Measurements from ENCODE around the gene SMYD3. TPM values are rescaled to one million over a fixed set of nuclear protein-coding genes. Genes with fewer than 3 reads are reported as not detected.

SMYD3 gene
- polyA plus RNA-seq, 1 donor from 2014 or later = 48.6 TPM

GRCh38 chr1:245710961-245711903 is 795.8 kb downstream of the SMYD3 start (continued):
- no peak for TF ChIP-seq SMC3 (conservative IDR thresholded peaks at IDR 0.05; ENCODE audit: poor library complexity)

- Histone ChIP-seq H3K4me3 (ENCODE audit: low read length) (no peak overlapping the region), H3K36me3 (ENCODE audit: insufficient read depth, low read length) (no peaks in the 10 kb centered on the region), H3K27me3 (ENCODE audit: insufficient read depth, low read depth, low read length) (no peaks in the 10 kb centered on the region), H2AFZ (ENCODE audit: low read depth, low read length) (no peak overlapping the region), H3F3A (ENCODE audit: insufficient read depth, low read length, poor library complexity, severe bottlenecking) (no peaks in the 10 kb centered on the region), H3K9ac (ENCODE audit: low read length) (no peak overlapping the region), H3K9me2 (ENCODE audit: insufficient read depth, low read length) (no peaks in the 10 kb centered on the region), H3K4me2 (ENCODE audit: low read length) (no peak overlapping the region), H3K79me2 (replicated peaks; ENCODE audit: insufficient read depth, low read length) (no peaks in the 10 kb centered on the region), H3K27ac (ENCODE audit: low read length) (no peak overlapping the region), H4K20me1 (ENCODE audit: insufficient read depth) (no peaks in the 10 kb centered on the region), H3K9me3 (ENCODE audit: low read length) (no peaks in the 10 kb centered on the region)
- no peak for TF ChIP-seq EP300 (conservative IDR thresholded peaks at IDR 0.05; ENCODE audit: poor library complexity, severe bottlenecking)
- TF ChIP-seq EZH2 (IDR thresholded peaks at IDR 0.05; ENCODE audit: borderline replicate concordance, insufficient read depth, low read length, poor library complexity, severe bottlenecking) = no peak
- no peak for TF ChIP-seq POLR2AphosphoS5 (IDR thresholded peaks at IDR 0.05)
- no peak for TF ChIP-seq RAD21 (conservative IDR thresholded peaks at IDR 0.05)
- TF ChIP-seq, protein P1, sequence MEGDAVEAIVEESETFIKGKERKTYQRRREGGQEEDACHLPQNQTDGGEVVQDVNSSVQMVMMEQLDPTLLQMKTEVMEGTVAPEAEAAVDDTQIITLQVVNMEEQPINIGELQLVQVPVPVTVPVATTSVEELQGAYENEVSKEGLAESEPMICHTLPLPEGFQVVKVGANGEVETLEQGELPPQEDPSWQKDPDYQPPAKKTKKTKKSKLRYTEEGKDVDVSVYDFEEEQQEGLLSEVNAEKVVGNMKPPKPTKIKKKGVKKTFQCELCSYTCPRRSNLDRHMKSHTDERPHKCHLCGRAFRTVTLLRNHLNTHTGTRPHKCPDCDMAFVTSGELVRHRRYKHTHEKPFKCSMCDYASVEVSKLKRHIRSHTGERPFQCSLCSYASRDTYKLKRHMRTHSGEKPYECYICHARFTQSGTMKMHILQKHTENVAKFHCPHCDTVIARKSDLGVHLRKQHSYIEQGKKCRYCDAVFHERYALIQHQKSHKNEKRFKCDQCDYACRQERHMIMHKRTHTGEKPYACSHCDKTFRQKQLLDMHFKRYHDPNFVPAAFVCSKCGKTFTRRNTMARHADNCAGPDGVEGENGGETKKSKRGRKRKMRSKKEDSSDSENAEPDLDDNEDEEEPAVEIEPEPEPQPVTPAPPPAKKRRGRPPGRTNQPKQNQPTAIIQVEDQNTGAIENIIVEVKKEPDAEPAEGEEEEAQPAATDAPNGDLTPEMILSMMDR (IDR thresholded peaks at IDR 0.05; ENCODE audit: poor library complexity, severe bottlenecking) = no peak
- TF ChIP-seq TAF1 (IDR thresholded peaks at IDR 0.05; ENCODE audit: low read depth) = no peak
- TF ChIP-seq MXI1 (conservative IDR thresholded peaks at IDR 0.05; ENCODE audit: poor library complexity, severe bottlenecking) = no peak
- no peak for TF ChIP-seq SMC3 (conservative IDR thresholded peaks at IDR 0.05; ENCODE audit: poor library complexity)
These were observed 799.1 kb downstream of the SMYD3 start for GRCh38 chr1:245707941-245708340.

DNA sequence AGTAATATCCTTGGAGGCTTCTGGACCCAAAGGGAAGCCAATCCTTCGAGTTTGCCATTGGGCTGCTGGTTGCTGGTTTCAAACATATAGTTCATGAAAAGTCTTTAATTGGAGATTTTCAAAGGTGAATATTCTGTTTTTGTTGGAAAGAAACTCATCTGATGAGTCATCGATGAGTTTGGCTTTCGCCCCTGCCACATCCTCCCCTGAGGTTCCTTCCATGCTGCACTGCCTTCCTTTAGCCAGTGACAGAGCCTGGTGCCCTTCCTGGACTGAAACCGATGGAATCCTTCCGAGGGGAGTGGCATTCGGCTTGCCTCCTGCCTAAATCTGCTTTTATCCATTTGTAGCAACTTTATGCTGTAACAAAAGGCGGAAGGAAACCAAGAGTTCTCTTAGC is 802.3 kb downstream of the SMYD3 start:
- Histone ChIP-seq H3K9me2 (ENCODE audit: insufficient read depth, low read length) (no peaks in the 10 kb centered on the region), H3K9me3 (ENCODE audit: low read length) (no peaks in the 10 kb centered on the region), H3K9ac (ENCODE audit: low read length) (no peak overlapping the region), H3K79me2 (replicated peaks; ENCODE audit: insufficient read depth, low read length) (no peaks in the 10 kb centered on the region), H3K27ac (ENCODE audit: low read length) (no peak overlapping the region), H3F3A (ENCODE audit: insufficient read depth, low read length, poor library complexity, severe bottlenecking) (no peaks in the 10 kb centered on the region), H3K4me2 (ENCODE audit: low read length) (no peak overlapping the region), H4K20me1 (ENCODE audit: insufficient read depth) (no peaks in the 10 kb centered on the region), H3K36me3 (ENCODE audit: insufficient read depth, low read length) (no peaks in the 10 kb centered on the region), H3K27me3 (ENCODE audit: insufficient read depth, low read depth, low read length) (no peaks in the 10 kb centered on the region), H3K4me3 (ENCODE audit: low read length) (no peak overlapping the region), H2AFZ (ENCODE audit: low read depth, low read length) (no peak overlapping the region)
- TF ChIP-seq, protein P1 (IDR thresholded peaks at IDR 0.05; ENCODE audit: poor library complexity, severe bottlenecking) = no peak
- TF ChIP-seq POLR2AphosphoS5 (IDR thresholded peaks at IDR 0.05) = no peak
- TF ChIP-seq REST (IDR thresholded peaks at IDR 0.05; ENCODE audit: borderline replicate concordance) = no peak
- no peak for TF ChIP-seq RAD21 (conservative IDR thresholded peaks at IDR 0.05)
- TF ChIP-seq TAF1 (IDR thresholded peaks at IDR 0.05; ENCODE audit: low read depth) = no peak
- TF ChIP-seq SMC3 (conservative IDR thresholded peaks at IDR 0.05; ENCODE audit: poor library complexity) = no peak
- no peak for TF ChIP-seq EP300 (conservative IDR thresholded peaks at IDR 0.05; ENCODE audit: poor library complexity, severe bottlenecking)
- TF ChIP-seq MXI1 (conservative IDR thresholded peaks at IDR 0.05; ENCODE audit: poor library complexity, severe bottlenecking) = no peak
- TF ChIP-seq EZH2 (IDR thresholded peaks at IDR 0.05; ENCODE audit: borderline replicate concordance, insufficient read depth, low read length, poor library complexity, severe bottlenecking) = no peak

All from neural cell (in vitro differentiated cells).